OCI-LY7 (cell line): ENCODE results near the gene TECR. TPM values are rescaled to one million over a fixed set of nuclear protein-coding genes. Genes with fewer than 3 reads are reported as not detected.

ENCODE experiments used
- BruUV-seq: library from RNA; stranded (reverse); fragments of 400-500 nt; replicated peaks from 2 replicates; lab custom pipeline; 2021; lab: Mats Ljungman, UMichigan
- CTCF ChIA-PET: fragments of 300-600 bp; sonication (Branson Sonifier 250); formaldehyde crosslinking; loops from one replicate; lab custom pipeline; 2022; ENCODE audit warnings: antibody characterized with exemption; ENCODE audit not compliant: unreplicated experiment; lab: Charles Lee
- POLR2A ChIA-PET: fragments of 300-600 bp; sonication (Branson Sonifier 250); formaldehyde crosslinking; loops from one replicate; lab custom pipeline; 2022; ENCODE audit warnings: antibody characterized with exemption; lab: Charles Lee
- DNase-seq: peaks from one replicate; pipeline ENCODE4 v3.0.0-alpha.2; 2015; ENCODE audit warnings: low spot score
- H2AFZ ChIP-seq: fragments of 200-600 bp; sonication (generic), shearing (Covaris generic); 2 replicates; pipeline ENCODE4 v1.6.1; 2014; ENCODE audit warnings: mild to moderate bottlenecking, antibody characterized with exemption, low read length, moderate library complexity
- H3K27ac ChIP-seq: fragments of 200-600 bp; sonication (generic); 2 replicates; pipeline ENCODE4 v1.5.1; 2014; ENCODE audit warnings: mixed run types, low read depth, mild to moderate bottlenecking, moderate library complexity, low read length, inconsistent platforms; ENCODE audit not compliant: poor library complexity, severe bottlenecking
- H3K36me3 ChIP-seq: fragments of 200-600 bp; sonication (generic); 2 replicates; pipeline ENCODE4 v1.6.1; 2014; ENCODE audit warnings: mild to moderate bottlenecking, antibody characterized with exemption, low read length, moderate library complexity, mixed read lengths; ENCODE audit not compliant: insufficient read depth
- H3K4me1 ChIP-seq: fragments of 200-600 bp; sonication (generic); 2 replicates; pipeline ENCODE4 v1.5.1; 2014; ENCODE audit warnings: mild to moderate bottlenecking, low read length; ENCODE audit not compliant: insufficient read depth, poor library complexity, severe bottlenecking
- H3K4me2 ChIP-seq: fragments of 200-600 bp; sonication (generic); 2 replicates; pipeline ENCODE4 v1.6.1; 2014; ENCODE audit warnings: mild to moderate bottlenecking, low read length
- H3K4me3 ChIP-seq: fragments of 200-600 bp; sonication (generic); 2 replicates; pipeline ENCODE4 v1.5.1; 2014; ENCODE audit warnings: mild to moderate bottlenecking, low read depth, low read length; ENCODE audit not compliant: poor library complexity, severe bottlenecking
- H3K79me2 ChIP-seq: fragments of 200-600 bp; sonication (generic); 2 replicates; pipeline ENCODE4 v1.6.1; 2016; ENCODE audit warnings: low read depth, mild to moderate bottlenecking, low read length, moderate library complexity, mixed read lengths; ENCODE audit not compliant: insufficient read depth
- H3K9me2 ChIP-seq: fragments of 200-600 bp; sonication (generic); 2 replicates; pipeline ENCODE4 v1.6.1; 2016; ENCODE audit warnings: mild to moderate bottlenecking, low read length, mixed read lengths; ENCODE audit not compliant: insufficient read depth
- H3K9me3 ChIP-seq: fragments of 200-600 bp; sonication (generic); 2 replicates; pipeline ENCODE4 v1.6.1; 2014; ENCODE audit warnings: mild to moderate bottlenecking, mixed run types, low read length, mixed read lengths
- H4K20me1 ChIP-seq: fragments of 200-600 bp; sonication (generic); 2 replicates; pipeline ENCODE4 v1.6.1; 2014; ENCODE audit warnings: mild to moderate bottlenecking, antibody characterized with exemption, low read length, moderate library complexity, mixed read lengths; ENCODE audit not compliant: insufficient read depth
- CTCF ChIP-seq: fragments of 200-600 bp; sonication (generic); conservative IDR thresholded peaks from 2 replicates; pipeline ENCODE4 v1.5.1; 2014; ENCODE audit warnings: mild to moderate bottlenecking, antibody characterized with exemption, low read length, moderate library complexity, mixed read lengths
- EZH2phosphoT487 ChIP-seq: fragments of 200-600 bp; sonication (generic); IDR thresholded peaks from 2 replicates; pipeline ENCODE4 v1.6.1; 2018; ENCODE audit warnings: low read depth, borderline replicate concordance, mild to moderate bottlenecking, mixed run types, antibody characterized with exemption, low read length, moderate library complexity, mixed read lengths
- intact Hi-C: fragments of 100-400 bp; cut with micrococcal nuclease; formaldehyde crosslinking; loops from one replicate; pipeline ENCODE4 v1.10.0; 2022; ENCODE audit not compliant: unreplicated experiment
- total RNA-seq, 2 experiments: library from RNA; depleted of rRNA in 1 of 2; stranded (reverse); fragments of >200 nt in 1 of 2; shearing (Covaris generic) in 1 of 2; gene quantifications; 2 replicates each; pipeline ENCODE4 v1.2.3, GENCODE V29; 2014 to 2022

Gene TECR
- total RNA-seq, 2 experiments from 2014 or later = 81.4 to 128 TPM

- Histone ChIP-seq H3K4me3 (no peak overlapping the region), H3K27ac (peak overlapping the region; percentile 9), H3K79me2 (peaks cover 31% of the 10 kb centered on the region), H3K36me3 (peaks cover 25% of the 10 kb centered on the region), H4K20me1 (peaks cover 17% of the 10 kb centered on the region), H3K9me2 (no peaks in the 10 kb centered on the region), H3K9me3 (no peaks in the 10 kb centered on the region), H3K4me1 (peaks cover 55% of the 10 kb centered on the region), H2AFZ (no peak overlapping the region), H3K4me2 (no peak overlapping the region)
- no TSS peak for BruUV-seq
- ChIA-PET CTCF (no interaction called here), POLR2A (no interaction called here)
- TF ChIP-seq EZH2phosphoT487 = no peak
- no peak for TF ChIP-seq CTCF
- no peak for DNase-seq
- intact Hi-C loops = loop anchor here (5.0 kb wide), 1 partner anchor 37 kb away; no protein-coding TSS in a partner anchor
These were observed 9.5 kb upstream of the TECR start for GRCh38 chr19:14519860-14520407.

- no peaks in the 10 kb centered on the region for H3K9me2 ChIP-seq
- ChIA-PET CTCF (no interaction called here), POLR2A (no interaction called here)
- H3K79me2 ChIP-seq = peaks cover 26% of the 10 kb centered on the region
- no peak overlapping the region for H3K27ac ChIP-seq
- no peak for DNase-seq
- no peak for TF ChIP-seq CTCF
- TF ChIP-seq EZH2phosphoT487 = no peak
- H3K9me3 ChIP-seq = no peaks in the 10 kb centered on the region
- no peak overlapping the region for H2AFZ ChIP-seq
- intact Hi-C loops = no loop called here
- H4K20me1 ChIP-seq = peaks cover 17% of the 10 kb centered on the region
- no peak overlapping the region for H3K4me2 ChIP-seq
- peaks cover 49% of the 10 kb centered on the region for H3K4me1 ChIP-seq
- no peak overlapping the region for H3K4me3 ChIP-seq
- H3K36me3 ChIP-seq = peaks cover 19% of the 10 kb centered on the region
- BruUV-seq = no TSS peak
These were observed 8.9 kb upstream of the TECR start for GRCh38 chr19:14520543-14520942.

- H3K9me3 ChIP-seq = no peaks in the 10 kb centered on the region
- H3K4me3 ChIP-seq = no peak overlapping the region
- no peak for DNase-seq
- H2AFZ ChIP-seq = no peak overlapping the region
- 0 out of 2 replicates have a peak, but pooled peaks cover 4% of the 10 kb centered on the region for H4K20me1 ChIP-seq
- H3K27ac ChIP-seq = no peak overlapping the region
- ChIA-PET POLR2A (interaction anchor here (0.6 kb wide), 2 partner anchors 38 to 102 kb away, joined by 3 to 8 read pairs; no protein-coding TSS in a partner anchor), CTCF (no interaction called here)
- TF ChIP-seq EZH2phosphoT487 (no peak), CTCF (no peak)
- H3K9me2 ChIP-seq = no peaks in the 10 kb centered on the region
- no TSS peak for BruUV-seq
- H3K4me1 ChIP-seq = peaks cover 46% of the 10 kb centered on the region
- intact Hi-C loops = no loop called here
- H3K79me2 ChIP-seq = peaks cover 10% of the 10 kb centered on the region
- H3K4me2 ChIP-seq = no peak overlapping the region
- H3K36me3 ChIP-seq = no peaks in the 10 kb centered on the region
These were observed 3.7 kb upstream of the TECR start for GRCh38 chr19:14525729-14526128.
